K562 (cell line): Measurements from ENCODE around the gene MYB. TPM values are rescaled to one million over a fixed set of nuclear protein-coding genes. Genes with fewer than 3 reads are reported as not detected.

Experiments used
- ATAC-seq: fragments of 200-7000 bp; cut with Tn5 transposase; 3 replicates; pipeline ENCODE4 v1.9.1; 2020; ENCODE audit warnings: moderate library complexity
- BruUV-seq: library from RNA; stranded (reverse); fragments of 400-500 nt; replicated peaks from 2 replicates; lab custom pipeline; 2021; lab: Mats Ljungman, UMichigan
- CTCF ChIA-PET: fragments of 300-600 bp; formaldehyde crosslinking; extraction: SDS; loops from one replicate; lab custom pipeline; 2021; ENCODE audit warnings: low intra/inter-chr PET ratio; lab: Yijun Ruan, JAX
- POLR2A ChIA-PET: fragments of 300-600, 350-650 bp; sonication (Branson Sonifier 250); formaldehyde crosslinking; extraction: SDS; loops from one replicate; lab custom pipeline; 2021; ENCODE audit warnings: antibody characterized with exemption, inconsistent platforms; lab: Yijun Ruan, JAX
- DNase-seq, 4 experiments: peaks; one replicate each; pipeline versions ENCODE4 v3.0.0 to v3.0.0-alpha.2; 2011 to 2018; ENCODE audit warnings: low spot score in 3 of 4, mixed read lengths in 3 of 4; ENCODE audit errors: extremely low read depth in 1 of 4
- FAIRE-seq: peaks from 2 replicates; lab custom pipeline; 2011; peaks lifted over from hg19 to GRCh38; lab: Jason Lieb, UNC
- H2AFZ ChIP-seq: 2 replicates; pipeline ENCODE4 v1.6.0; 2011; ENCODE audit warnings: low read depth, low read length, control low read depth, inconsistent platforms
- H3K27ac ChIP-seq: fragments of 200-600 bp; 3 replicates; pipeline ENCODE4 v1.8.0; 2011; ENCODE audit warnings: low read depth, mild to moderate bottlenecking, control low read depth, inconsistent platforms, low read length, moderate library complexity, mixed read lengths; ENCODE audit errors: extremely low read depth
- H3K27me3 ChIP-seq, 2 experiments: fragments of 300-600 bp in 1 of 2; 2 replicates in 1 of 2; 3 replicates in 1 of 2; pipeline versions ENCODE4 v1.6.0 to v1.8.0; 2011; ENCODE audit warnings: inconsistent platforms in 2 of 2, low read length in 2 of 2, mild to moderate bottlenecking in 1 of 2, mixed read lengths in 1 of 2, moderate library complexity in 1 of 2; ENCODE audit not compliant: control insufficient read depth in 2 of 2, insufficient read depth in 2 of 2
- H3K36me3 ChIP-seq: fragments of 300-600 bp; 3 replicates; pipeline ENCODE4 v1.8.0; 2011; ENCODE audit warnings: mild to moderate bottlenecking, low read length, inconsistent platforms; ENCODE audit not compliant: control insufficient read depth, insufficient read depth
- H3K4me1 ChIP-seq, 2 experiments: fragments of 200-600 bp in 1 of 2; replicated peaks in 1 of 2; 2 replicates in 1 of 2; 3 replicates in 1 of 2; pipeline versions ENCODE4 v1.5.1 to v1.8.0; 2011; ENCODE audit warnings: inconsistent platforms in 2 of 2, low read length in 2 of 2, mild to moderate bottlenecking in 1 of 2, mixed read lengths in 1 of 2, moderate library complexity in 1 of 2; ENCODE audit not compliant: control insufficient read depth in 2 of 2, insufficient read depth in 2 of 2
- H3K4me2 ChIP-seq: 2 replicates; pipeline ENCODE4 v1.6.1; 2011; ENCODE audit warnings: low read length, control low read depth, inconsistent platforms, mixed read lengths; ENCODE audit not compliant: insufficient read depth
- H3K4me3 ChIP-seq: fragments of 200-600 bp; sonication (generic), shearing (Covaris generic); 2 replicates; pipeline ENCODE4 v1.5.1; 2016; ENCODE audit warnings: control low read depth, inconsistent platforms
- H3K79me2 ChIP-seq: fragments of 200-600 bp; 3 replicates; pipeline ENCODE4 v1.8.0; 2011; ENCODE audit warnings: low read length, inconsistent platforms; ENCODE audit not compliant: control insufficient read depth, insufficient read depth
- H3K9ac ChIP-seq, 2 experiments: 2 replicates each; pipeline versions ENCODE4 v1.6.0 to v1.6.1; 2011; ENCODE audit warnings: low read depth in 2 of 2, low read length in 2 of 2, control low read depth in 1 of 2, inconsistent platforms in 1 of 2, mild to moderate bottlenecking in 1 of 2, mixed read lengths in 1 of 2; ENCODE audit not compliant: insufficient read depth in 1 of 2
- H3K9me1 ChIP-seq: one replicate; pipeline ENCODE4 v1.6.0; 2011; ENCODE audit warnings: inconsistent platforms, mild to moderate bottlenecking, low read length, moderate library complexity; ENCODE audit not compliant: control insufficient read depth, insufficient read depth
- H3K9me3 ChIP-seq: replicated peaks from 2 replicates; pipeline ENCODE4 v1.5.1; 2011; ENCODE audit warnings: low read depth, low read length, inconsistent platforms; ENCODE audit not compliant: control insufficient read depth, insufficient read depth
- H4K20me1 ChIP-seq: replicated peaks from 2 replicates; pipeline ENCODE4 v1.6.1; 2011; ENCODE audit warnings: low read length, inconsistent platforms, mixed read lengths; ENCODE audit not compliant: control insufficient read depth, insufficient read depth
- CBFA2T2 ChIP-seq: fragments of 450-650 bp; conservative IDR thresholded peaks from 2 replicates; pipeline ENCODE4 v1.6.1; 2017; ENCODE audit warnings: mild to moderate bottlenecking
- DPF2 ChIP-seq: fragments of 450-650 bp; IDR thresholded peaks from 2 replicates; pipeline ENCODE4 v1.6.1; 2016
- E2F6 ChIP-seq, 2 experiments: IDR thresholded peaks; 2 replicates each; pipeline ENCODE4 v1.6.1; 2011; ENCODE audit warnings: borderline replicate concordance in 1 of 2, control low read depth in 1 of 2, low read depth in 1 of 2, low read length in 1 of 2, mild to moderate bottlenecking in 1 of 2, mixed read lengths in 1 of 2, moderate library complexity in 1 of 2; ENCODE audit not compliant: insufficient read depth in 1 of 2, insufficient read length in 1 of 2, poor library complexity in 1 of 2, severe bottlenecking in 1 of 2; ENCODE audit errors: extremely low read depth in 1 of 2
- HDAC1 ChIP-seq, 2 experiments: fragments of 450-650 bp; IDR thresholded peaks; 2 replicates each; pipeline ENCODE4 v1.6.1; 2016 to 2017; ENCODE audit warnings: inconsistent platforms in 1 of 2, mild to moderate bottlenecking in 1 of 2, moderate library complexity in 1 of 2
- HDAC2 ChIP-seq: fragments of 450-650 bp; IDR thresholded peaks from 2 replicates; pipeline ENCODE4 v1.6.1; 2016; ENCODE audit warnings: mild to moderate bottlenecking
- KDM1A ChIP-seq, 2 experiments: fragments of 450-650 bp; IDR thresholded peaks; 2 replicates each; pipeline ENCODE4 v1.6.1; 2016; ENCODE audit warnings: mild to moderate bottlenecking in 2 of 2
- PKNOX1 ChIP-seq: fragments of 450-650 bp; IDR thresholded peaks from 2 replicates; pipeline ENCODE4 v1.6.1; 2016
- PRDM10 ChIP-seq: fragments of 450-650 bp; IDR thresholded peaks from 2 replicates; pipeline ENCODE4 v1.6.1; 2018; ENCODE audit not compliant: partially characterized antibody
- ZNF146 ChIP-seq: IDR thresholded peaks from one replicate; pipeline ENCODE4 v1.6.1; 2018; ENCODE audit warnings: missing compliant biosample characterization; ENCODE audit not compliant: unreplicated experiment
- WGBS: fragments of 100-300 bp; shearing (Covaris generic); methylation state at CpG from one replicate; pipeline ENCODE4 v1.1.6; 2016; ENCODE audit warnings: low coverage, mixed read lengths; ENCODE audit not compliant: insufficient coverage; ENCODE audit errors: missing lambda C conversion rate; 5-methylcytosine and 5-hydroxymethylcytosine counted together
- in situ Hi-C: fragments of 300-500 bp; cut with MboI; formaldehyde crosslinking; loops from 4 replicates; pipeline ENCODE4 v1.15.0; 2018; ENCODE audit warnings: inconsistent platforms, mixed read lengths
- intact Hi-C: fragments of 100-400 bp; cut with micrococcal nuclease; formaldehyde crosslinking; loops from 2 replicates; pipeline ENCODE4 v1.14.2; 2022
- polyA plus RNA-seq, 8 experiments: library from polyadenylated mRNA; depleted of rRNA in 4 of 8; stranded (reverse) in 5 of 8; unstranded in 3 of 8; fragments of >200 nt; fragmentation: Nextera tagmentation in 2 of 8; fragmentation: Illumina TruSeq in 1 of 8; extraction: Ambion mirVana in 2 of 8; extraction: Trizol in 1 of 8; gene quantifications; 2 replicates each; pipeline versions ENCODE4 v1.2.1 to v1.2.3, GENCODE V29; 2011 to 2014; ENCODE audit warnings: inconsistent platforms in 1 of 8, missing spikeins in 1 of 8
- total RNA-seq, 7 experiments: library from RNA; depleted of rRNA in 6 of 7; stranded (reverse); fragments of >200 nt in 6 of 7; fragmentation: Illumina TruSeq in 2 of 7; extraction: Trizol in 2 of 7; gene quantifications; 2 replicates each; pipeline versions ENCODE4 v1.2.1 to v1.2.3, GENCODE V29; 2011 to 2021; ENCODE audit warnings: low replicate concordance in 1 of 7

Gene MYB
- total and polyA plus RNA-seq, 9 of the 15 experiments (the other 6 are each of a cell fraction or from before 2014, with no cell fraction given): 35.8 to 218 (median 140) TPM

- TF ChIP-seq CBFA2T2: peak; percentile 65
- peak; percentile 96 to 97 for TF ChIP-seq KDM1A (IDR thresholded peaks at IDR 0.05)
- TF ChIP-seq DPF2: peak; percentile 76
- TF ChIP-seq HDAC1 (IDR thresholded peaks at IDR 0.05): peak in 1 of 2 experiments; percentile 75; a peak in 2 of 4 replicates
- TF ChIP-seq HDAC2: 0 out of 2 replicates have a peak, but pooled peaks have one; percentile 31
Observed at GRCh38 chr6:135164387-135164786, 16.7 kb upstream of the MYB start (continued).

- BruUV-seq: no TSS peak
- TF ChIP-seq E2F6 (IDR thresholded peaks at IDR 0.05; ENCODE audit: borderline replicate concordance in 1 of 2, extremely low read depth in 1 of 2, insufficient read depth in 1 of 2, insufficient read length in 1 of 2, low read depth in 1 of 2, low read length in 1 of 2, poor library complexity in 1 of 2, severe bottlenecking in 1 of 2): no peak
- TF ChIP-seq PKNOX1: peak; percentile 56; the same call in 1 of the 2 replicates
- TF ChIP-seq ZNF146 (CRISPR knock-in tag): no peak
- TF ChIP-seq PRDM10: no peak
- POLR2A ChIA-PET: no interaction called here
Observed at GRCh38 chr6:135165031-135165430, 16.1 kb upstream of the MYB start.

More at GRCh38 chr6:135165031-135165430, 16.1 kb upstream of the MYB start:
- Histone ChIP-seq H3K4me3 (no peak overlapping the region), H3K9ac (no peak overlapping the region), H3K79me2 (no peaks in the 10 kb centered on the region), H3K4me1 (peaks cover 0 to 13% of the 10 kb centered on the region in 2 experiments; a peak in 3 of 5 replicates), H4K20me1 (no peaks in the 10 kb centered on the region), H3K9me1 (no peaks in the 10 kb centered on the region), H3K9me3 (no peaks in the 10 kb centered on the region), H2AFZ (no peak overlapping the region), H3K27ac (no peak overlapping the region), H3K4me2 (no peak overlapping the region), H3K27me3 (no peaks in the 10 kb centered on the region), H3K36me3 (no peaks in the 10 kb centered on the region)
- in situ Hi-C loops: no loop called here
- intact Hi-C loops: no loop called here
- 36% methylated on average over 2 of the region's 2 CpGs for WGBS
- CTCF ChIA-PET: no interaction called here
- DNase-seq (no peak), ATAC-seq (no peak), FAIRE-seq (no peak)
